ENCODE measurements around the gene OOSP4A. TPM values are rescaled to one million over a fixed set of nuclear protein-coding genes. Genes with fewer than 3 reads are reported as not detected.

Gene OOSP4A
- total and polyA plus RNA-seq, 2 of the 13 experiments (the other 11 are each of a cell fraction or from before 2014, with no cell fraction given), result not detected

GRCh38 chr11:59957094-59957493, 6.7 kb upstream of the OOSP4A start:
- no peak overlapping the region for H3K27ac ChIP-seq (ENCODE audit: extremely low read length, insufficient read depth, low read length)
- BruUV-seq (replicated peaks), result no TSS peak
- H3K9me3 ChIP-seq (ENCODE audit: low read length), result no peaks in the 10 kb centered on the region
- H3K36me3 ChIP-seq (replicated peaks in 1 of 2; ENCODE audit: control insufficient read depth in 1 of 2, insufficient read depth in 2 of 2, low read length in 2 of 2), result no peaks in the 10 kb centered on the region
- no peaks in the 10 kb centered on the region for H3K79me2 ChIP-seq (ENCODE audit: insufficient read depth, low read length)
- no peak overlapping the region for H3K4me2 ChIP-seq (ENCODE audit: low read depth, low read length)
- DNase-seq (ENCODE audit: low spot score) (no peak), FAIRE-seq (no peak), ATAC-seq (no peak)
- POLR2A ChIA-PET, result no interaction called here
- TF ChIP-seq NR1H2 (CRISPR knock-in tag; IDR thresholded peaks at IDR 0.05; ENCODE audit: borderline replicate concordance, low read depth), result no peak
- TF ChIP-seq ARNTL (CRISPR knock-in tag; IDR thresholded peaks at IDR 0.05), result no peak
- no peak for TF ChIP-seq IRF1 (CRISPR knock-in tag; IDR thresholded peaks at IDR 0.05; ENCODE audit: low read depth)
- no peak for TF ChIP-seq TFAP4 (IDR thresholded peaks at IDR 0.05; ENCODE audit: borderline replicate concordance, low read depth)
- no peak for TF ChIP-seq MED1 (CRISPR knock-in tag; IDR thresholded peaks at IDR 0.05)
- no peak for TF ChIP-seq RCOR2 (CRISPR knock-in tag; IDR thresholded peaks at IDR 0.05)
- no peak for TF ChIP-seq WIZ (CRISPR knock-in tag; IDR thresholded peaks at IDR 0.05)
- no peak for TF ChIP-seq ZBTB46 (CRISPR knock-in tag; IDR thresholded peaks at IDR 0.05; ENCODE audit: borderline replicate concordance)
- TF ChIP-seq ZNF891 (CRISPR knock-in tag; IDR thresholded peaks at IDR 0.05), result no peak
- TF ChIP-seq ZFP37 (CRISPR knock-in tag; IDR thresholded peaks at IDR 0.05; ENCODE audit: borderline replicate concordance), result no peak
- TF ChIP-seq DNMT1 (CRISPR knock-in tag; IDR thresholded peaks at IDR 0.05), result no peak
- TF ChIP-seq ARID5B (CRISPR knock-in tag; IDR thresholded peaks at IDR 0.05), result no peak
- no peak for TF ChIP-seq FUBP1 (CRISPR knock-in tag; IDR thresholded peaks at IDR 0.05; ENCODE audit: borderline replicate concordance)
- no peak for TF ChIP-seq ZNF256 (CRISPR knock-in tag; conservative IDR thresholded peaks at IDR 0.05)
- no peak for TF ChIP-seq PLRG1 (conservative IDR thresholded peaks at IDR 0.05)
- no peak for TF ChIP-seq NR2F6 (IDR thresholded peaks at IDR 0.05)
- TF ChIP-seq NR2F6 (CRISPR knock-in tag; IDR thresholded peaks at IDR 0.05), result no peak
- no peak overlapping the region for H2AFZ ChIP-seq (ENCODE audit: low read length)
- no peak overlapping the region for H3K4me3 ChIP-seq (replicated peaks in 1 of 3; ENCODE audit: insufficient read depth in 1 of 3, low read depth in 2 of 3, low read length in 3 of 3)
- no peaks in the 10 kb centered on the region for H4K20me1 ChIP-seq (ENCODE audit: insufficient read depth, low read length)
- CTCF ChIA-PET (ENCODE audit: low intra/inter-chr PET ratio, low total read pairs), result no interaction called here
- H3K27me3 ChIP-seq (ENCODE audit: control insufficient read depth in 1 of 2, insufficient read depth in 2 of 2, low read length in 2 of 2), result no peaks in the 10 kb centered on the region; a peak in 1 of 5 replicates
- in situ Hi-C loops (cut with HindIII; ENCODE audit: extremely low pct_ligation_motif_present, low pct_unique_long_range_greater_than_20kb), result no loop called here
- H3K9ac ChIP-seq (ENCODE audit: insufficient read depth, low read depth, low read length), result no peak overlapping the region
- 3% methylated on average over 4 of the region's 4 CpGs for WGBS (ENCODE audit: low lambda C conversion rate)
- intact Hi-C loops (cut with micrococcal nuclease; ENCODE audit: unreplicated experiment), result no loop called here
- peaks cover 20% of the 10 kb centered on the region for H3K4me1 ChIP-seq (ENCODE audit: insufficient read depth, low read length)
